HG03066 (cell line): ENCODE results near the gene LRP10.
"Not testable (repeated sequence)": the region's sequence is repeated elsewhere in the genome, so short reads cannot be mapped to it uniquely, and the experiment has no call there.

ENCODE experiments used
- ATAC-seq: cut with Tn5 transposase; IDR thresholded peaks from one replicate; pipeline ENCODE4 v1.9.1; 2021; ENCODE audit warnings: low read depth; ENCODE audit not compliant: unreplicated experiment

The LRP10 gene

DNA sequence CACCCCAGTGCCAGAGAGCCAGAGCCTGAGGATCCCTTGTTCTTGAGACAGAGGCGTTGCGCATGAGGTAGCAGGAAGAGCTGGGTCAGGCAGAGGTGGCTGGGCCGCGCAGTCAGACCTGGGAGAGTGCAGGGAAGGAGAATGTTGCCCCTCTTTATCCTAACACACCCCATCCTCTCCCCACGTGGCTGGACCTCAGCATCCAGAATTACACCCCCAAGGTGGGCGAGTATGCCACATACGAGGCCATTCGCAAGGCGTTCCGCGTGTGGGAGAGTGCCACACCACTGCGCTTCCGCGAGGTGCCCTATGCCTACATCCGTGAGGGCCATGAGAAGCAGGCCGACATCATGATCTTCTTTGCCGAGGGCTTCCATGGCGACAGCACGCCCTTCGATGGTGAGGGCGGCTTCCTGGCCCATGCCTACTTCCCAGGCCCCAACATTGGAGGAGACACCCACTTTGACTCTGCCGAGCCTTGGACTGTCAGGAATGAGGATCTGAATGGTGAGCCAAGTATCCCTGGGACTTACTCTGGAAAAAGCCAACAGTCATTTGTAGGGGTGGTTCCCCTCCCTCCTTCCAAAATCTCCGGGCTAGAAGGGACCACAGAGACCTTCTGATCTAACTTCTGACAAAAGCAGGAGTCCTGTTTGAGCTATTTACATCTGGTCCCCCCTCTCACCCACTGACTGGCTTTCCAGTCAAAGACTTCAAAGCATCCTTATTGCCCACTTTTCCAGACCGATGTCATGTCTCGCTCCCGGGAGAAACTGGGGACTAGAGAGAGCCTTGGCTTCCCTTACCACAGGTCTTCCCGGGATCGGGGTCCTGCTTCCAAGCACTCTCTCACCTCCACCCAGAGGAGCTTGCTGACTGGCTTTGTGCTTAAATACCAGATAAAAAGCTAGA lies 29.1 kb upstream of the LRP10 start:
- ATAC-seq = no peak

DNA sequence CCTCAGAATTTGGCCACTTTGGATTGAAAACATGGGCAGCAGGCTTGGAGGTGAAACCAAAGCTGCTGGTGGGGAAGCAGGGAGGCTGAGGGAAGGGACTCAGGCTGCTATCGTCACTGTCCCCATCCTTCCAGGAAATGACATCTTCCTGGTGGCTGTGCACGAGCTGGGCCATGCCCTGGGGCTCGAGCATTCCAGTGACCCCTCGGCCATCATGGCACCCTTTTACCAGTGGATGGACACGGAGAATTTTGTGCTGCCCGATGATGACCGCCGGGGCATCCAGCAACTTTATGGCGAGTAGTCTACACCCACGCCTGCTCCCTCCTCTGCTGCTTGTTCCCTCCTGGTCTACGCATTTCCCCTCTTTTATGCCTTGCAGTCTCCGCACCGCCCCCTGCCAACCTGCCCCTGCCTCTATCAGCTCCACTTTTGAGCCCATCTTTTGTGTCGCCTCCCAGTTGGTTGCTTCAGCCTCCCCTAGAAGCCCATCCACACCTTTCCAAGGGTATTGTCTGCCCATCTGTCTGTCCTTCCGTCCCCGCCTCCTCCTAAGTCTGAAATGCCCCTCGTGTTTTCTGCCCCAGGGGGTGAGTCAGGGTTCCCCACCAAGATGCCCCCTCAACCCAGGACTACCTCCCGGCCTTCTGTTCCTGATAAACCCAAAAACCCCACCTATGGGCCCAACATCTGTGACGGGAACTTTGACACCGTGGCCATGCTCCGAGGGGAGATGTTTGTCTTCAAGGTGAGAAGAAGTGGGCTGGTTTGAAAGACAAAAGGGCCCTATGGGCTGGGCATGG lies 28.2 kb upstream of the LRP10 start:
- ATAC-seq = no peak

DNA sequence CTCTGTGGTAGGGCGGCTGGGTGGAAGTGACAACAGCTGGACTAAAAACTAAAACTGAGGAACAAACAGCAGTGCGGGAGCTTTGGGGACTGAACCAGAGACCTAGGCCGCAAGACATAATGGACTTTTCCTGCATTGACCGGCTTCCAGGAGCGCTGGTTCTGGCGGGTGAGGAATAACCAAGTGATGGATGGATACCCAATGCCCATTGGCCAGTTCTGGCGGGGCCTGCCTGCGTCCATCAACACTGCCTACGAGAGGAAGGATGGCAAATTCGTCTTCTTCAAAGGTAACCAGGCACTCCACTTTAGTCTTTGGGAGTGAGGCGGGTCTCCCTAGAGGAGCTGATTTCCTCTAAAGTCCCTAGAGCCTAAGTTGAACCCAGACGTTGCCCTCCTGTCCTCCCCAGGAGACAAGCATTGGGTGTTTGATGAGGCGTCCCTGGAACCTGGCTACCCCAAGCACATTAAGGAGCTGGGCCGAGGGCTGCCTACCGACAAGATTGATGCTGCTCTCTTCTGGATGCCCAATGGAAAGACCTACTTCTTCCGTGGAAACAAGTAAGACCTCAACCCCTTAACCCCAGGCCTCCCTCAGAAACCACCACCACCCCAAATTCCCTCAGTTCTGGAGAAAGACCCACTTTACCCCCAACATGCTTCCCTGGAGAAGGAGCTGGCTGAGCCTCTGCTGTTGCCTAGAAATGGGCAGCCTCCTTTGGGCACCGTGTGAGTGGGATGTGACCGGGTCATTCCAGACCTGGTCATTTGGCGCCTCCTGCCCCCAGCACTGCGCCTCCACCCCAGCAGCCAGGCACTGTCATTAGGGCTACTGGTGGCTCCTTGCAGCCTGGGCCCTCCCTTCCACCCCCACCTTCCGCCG lies 27.1 kb upstream of the LRP10 start:
- no peak for ATAC-seq

GRCh38 chr14:22845103-22845394 lies 26.5 kb upstream of the LRP10 start:
- no peak for ATAC-seq

DNA sequence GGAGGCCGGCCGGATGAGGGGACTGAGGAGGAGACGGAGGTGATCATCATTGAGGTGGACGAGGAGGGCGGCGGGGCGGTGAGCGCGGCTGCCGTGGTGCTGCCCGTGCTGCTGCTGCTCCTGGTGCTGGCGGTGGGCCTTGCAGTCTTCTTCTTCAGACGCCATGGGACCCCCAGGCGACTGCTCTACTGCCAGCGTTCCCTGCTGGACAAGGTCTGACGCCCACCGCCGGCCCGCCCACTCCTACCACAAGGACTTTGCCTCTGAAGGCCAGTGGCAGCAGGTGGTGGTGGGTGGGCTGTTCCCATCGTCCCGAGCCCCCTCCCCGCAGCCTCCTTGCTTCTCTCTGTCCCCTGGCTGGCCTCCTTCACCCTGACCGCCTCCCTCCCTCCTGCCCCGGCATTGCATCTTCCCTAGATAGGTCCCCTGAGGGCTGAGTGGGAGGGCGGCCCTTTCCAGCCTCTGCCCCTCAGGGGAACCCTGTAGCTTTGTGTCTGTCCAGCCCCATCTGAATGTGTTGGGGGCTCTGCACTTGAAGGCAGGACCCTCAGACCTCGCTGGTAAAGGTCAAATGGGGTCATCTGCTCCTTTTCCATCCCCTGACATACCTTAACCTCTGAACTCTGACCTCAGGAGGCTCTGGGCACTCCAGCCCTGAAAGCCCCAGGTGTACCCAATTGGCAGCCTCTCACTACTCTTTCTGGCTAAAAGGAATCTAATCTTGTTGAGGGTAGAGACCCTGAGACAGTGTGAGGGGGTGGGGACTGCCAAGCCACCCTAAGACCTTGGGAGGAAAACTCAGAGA lies 25.5 kb upstream of the LRP10 start:
- ATAC-seq = no peak

- ATAC-seq = no peak
Measured at GRCh38 chr14:22846811-22847307, 24.7 kb upstream of the LRP10 start.

DNA sequence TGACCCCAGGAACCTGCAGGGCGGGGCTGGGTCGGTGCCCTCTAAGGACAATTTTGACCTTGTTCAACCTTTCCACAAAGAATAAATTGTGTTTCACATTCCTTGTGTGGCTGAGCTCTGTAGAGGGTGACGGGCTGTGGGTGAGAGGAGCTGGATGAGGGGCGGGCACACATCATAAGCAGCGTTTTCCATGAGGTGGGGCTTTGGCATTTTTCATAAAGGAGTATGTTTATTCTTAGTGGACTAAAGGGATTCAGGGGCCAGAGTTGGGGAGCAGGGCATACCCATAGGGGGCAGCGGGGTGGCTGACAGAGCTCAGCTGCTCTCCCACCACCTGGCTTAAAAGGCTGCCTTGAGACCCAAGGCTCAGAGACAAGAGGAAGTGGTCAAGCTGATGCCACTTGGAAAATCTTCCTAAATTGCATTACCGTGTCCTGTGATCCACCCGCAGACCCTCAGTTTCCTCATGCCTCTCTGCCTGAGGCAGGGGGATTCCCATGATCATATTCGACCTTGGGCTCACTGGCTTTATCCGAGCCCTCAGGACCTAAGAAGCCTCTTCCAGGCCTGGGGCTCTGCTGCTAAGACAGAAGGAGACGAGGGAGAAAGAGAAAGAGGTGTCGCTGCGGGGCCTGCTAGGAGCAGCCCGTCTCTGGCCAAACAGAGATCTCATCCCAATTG lies 23.7 kb upstream of the LRP10 start:
- no peak for ATAC-seq

DNA sequence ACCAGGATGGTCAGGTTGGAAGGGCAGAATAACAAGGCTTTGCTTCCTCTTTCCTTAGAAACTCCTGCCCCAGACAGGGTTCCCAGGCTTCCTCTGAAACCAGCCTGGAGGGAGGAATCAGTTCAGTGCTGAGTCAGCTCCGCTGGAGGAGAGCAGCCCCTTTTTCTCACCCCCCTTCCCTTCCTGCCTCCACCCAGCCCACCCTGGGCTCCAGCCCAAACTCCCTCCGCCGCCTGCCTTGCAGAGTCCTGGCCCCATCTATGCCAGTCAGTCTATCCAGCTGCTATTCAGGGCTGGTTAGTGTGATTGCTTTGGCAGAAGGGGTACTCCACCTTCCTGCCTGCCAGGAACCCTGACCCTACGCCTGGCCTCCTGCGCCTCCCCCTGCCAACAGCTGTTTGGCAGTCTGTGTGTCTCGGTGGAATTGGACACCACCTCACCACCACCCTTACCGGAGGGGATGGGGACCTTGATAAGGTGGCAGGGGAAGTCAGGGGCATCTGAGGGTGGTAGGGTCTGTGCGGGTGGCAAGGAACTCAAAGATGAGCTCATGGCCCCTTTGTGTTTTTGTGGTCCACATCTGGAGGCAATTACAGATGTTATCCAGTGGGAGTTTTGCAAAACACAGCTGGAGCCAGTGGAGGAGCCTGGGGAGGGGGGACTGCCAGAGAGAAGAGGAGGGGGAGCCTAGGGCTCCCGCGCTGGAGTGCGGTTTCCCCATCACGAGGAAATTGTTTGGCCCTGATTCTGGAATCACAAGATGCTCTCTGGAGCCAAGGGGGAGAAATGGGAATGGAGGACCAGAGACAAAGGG lies 23.0 kb upstream of the LRP10 start:
- ATAC-seq = no peak

GRCh38 chr14:22849212-22849819 lies 22.2 kb upstream of the LRP10 start:
- ATAC-seq = no peak

- ATAC-seq = no peak
Measured at GRCh38 chr14:22850944-22851764, 20.4 kb upstream of the LRP10 start.

- ATAC-seq = not testable (repeated sequence)
Measured at GRCh38 chr14:22852178-22852577, 19.4 kb upstream of the LRP10 start.

GRCh38 chr14:22852599-22852939 lies 19.0 kb upstream of the LRP10 start:
- no peak for ATAC-seq

DNA sequence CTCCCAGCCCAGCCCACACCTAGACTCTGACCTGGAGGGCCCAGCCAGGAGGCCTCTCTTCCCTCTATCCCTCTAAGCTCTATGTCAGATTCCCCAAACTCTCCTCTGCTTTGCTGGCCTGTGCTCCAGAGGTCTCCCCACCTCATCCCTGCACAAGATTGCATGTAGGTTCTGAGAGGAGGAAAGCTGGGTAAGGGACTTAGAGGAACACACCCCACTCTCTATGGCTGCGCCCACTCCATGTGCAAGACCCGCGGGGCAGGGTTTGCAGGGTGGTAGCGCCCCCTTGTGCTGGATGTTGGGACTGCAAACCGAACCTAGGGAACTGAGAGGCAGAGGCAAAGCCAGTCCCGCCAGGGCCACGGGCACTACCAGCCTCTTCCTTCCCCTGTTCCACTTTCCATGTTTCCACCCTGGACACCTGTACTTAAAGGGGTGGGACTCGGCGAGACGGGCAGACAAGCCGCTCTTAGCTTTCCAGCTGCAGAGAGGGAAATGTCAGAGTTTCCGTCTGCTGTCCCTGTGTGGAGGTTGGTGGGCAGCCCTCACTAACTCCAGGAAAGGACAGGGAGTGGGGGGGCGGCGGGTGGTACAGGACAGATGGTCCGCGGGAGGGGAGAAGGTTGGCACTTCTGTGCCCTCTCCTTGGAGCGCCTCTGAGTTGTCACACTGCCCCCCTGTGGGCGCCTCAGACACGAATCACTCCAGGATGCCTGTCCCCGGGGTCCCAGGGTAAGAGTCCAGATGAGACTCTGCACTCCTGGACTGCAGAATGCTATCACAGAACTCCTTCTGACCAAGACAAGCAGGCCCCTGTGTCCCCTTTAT lies 18.4 kb upstream of the LRP10 start:
- ATAC-seq = no peak

DNA sequence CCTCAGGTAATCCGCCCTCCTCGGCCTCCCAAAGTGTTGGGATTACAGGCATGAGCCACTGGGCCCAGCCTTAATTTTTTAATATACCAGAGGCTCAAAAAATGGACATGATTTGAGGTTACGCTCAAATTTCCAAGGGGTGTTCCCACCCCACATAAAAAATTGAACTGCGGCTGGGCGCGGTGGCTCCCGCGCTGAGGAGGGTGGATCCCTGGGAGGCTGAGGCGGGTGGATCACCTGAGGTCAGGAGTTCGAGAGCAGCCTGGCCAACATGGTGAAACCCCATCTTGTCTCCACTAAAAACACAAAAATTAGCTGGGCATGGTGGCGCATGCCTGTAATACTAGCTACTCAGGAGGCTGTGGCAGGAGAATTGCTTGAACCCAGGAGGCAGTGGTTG lies 17.2 kb upstream of the LRP10 start:
- ATAC-seq = not testable (repeated sequence)

GRCh38 chr14:22854963-22855724 lies 16.4 kb upstream of the LRP10 start:
- no peak for ATAC-seq

GRCh38 chr14:22856428-22856827 lies 15.1 kb upstream of the LRP10 start:
- no peak for ATAC-seq
